Right lung (tissue), 5 donors: ENCODE results near the gene EHBP1. TPM values are rescaled to one million over a fixed set of nuclear protein-coding genes. Genes with fewer than 3 reads are reported as not detected.

Source experiments
- DNase-seq, 2 donors: peaks; one replicate each; pipeline ENCODE4 v3.0.0-alpha.2; 2013
- polyA plus RNA-seq, 5 donors: library from polyadenylated mRNA; unstranded; fragments of 120-200 nt; gene quantifications; one replicate each; pipeline versions ENCODE4 v1.2.1 to v1.2.3, GENCODE V29; 2013; ENCODE audit warnings: inconsistent platforms in 1 of 5, low replicate concordance in 1 of 5; ENCODE audit not compliant: insufficient read length in 5 of 5, insufficient read depth in 1 of 5

EHBP1 gene
- polyA plus RNA-seq, 5 donors: 30.5 to 48.4 (median 39.6) TPM

- no peak for DNase-seq
These were observed 345.0 kb downstream of the EHBP1 start, which contains the start of gene OTX1 for GRCh38 chr2:63050334-63051041. Gene OTX1 (plus strand): TSS chr2:63050830. CDS start chr2:63052991, 2,161 bp downstream.

- no peak for DNase-seq
These were observed 345.7 kb downstream of the EHBP1 start for GRCh38 chr2:63051042-63051794.

DNA sequence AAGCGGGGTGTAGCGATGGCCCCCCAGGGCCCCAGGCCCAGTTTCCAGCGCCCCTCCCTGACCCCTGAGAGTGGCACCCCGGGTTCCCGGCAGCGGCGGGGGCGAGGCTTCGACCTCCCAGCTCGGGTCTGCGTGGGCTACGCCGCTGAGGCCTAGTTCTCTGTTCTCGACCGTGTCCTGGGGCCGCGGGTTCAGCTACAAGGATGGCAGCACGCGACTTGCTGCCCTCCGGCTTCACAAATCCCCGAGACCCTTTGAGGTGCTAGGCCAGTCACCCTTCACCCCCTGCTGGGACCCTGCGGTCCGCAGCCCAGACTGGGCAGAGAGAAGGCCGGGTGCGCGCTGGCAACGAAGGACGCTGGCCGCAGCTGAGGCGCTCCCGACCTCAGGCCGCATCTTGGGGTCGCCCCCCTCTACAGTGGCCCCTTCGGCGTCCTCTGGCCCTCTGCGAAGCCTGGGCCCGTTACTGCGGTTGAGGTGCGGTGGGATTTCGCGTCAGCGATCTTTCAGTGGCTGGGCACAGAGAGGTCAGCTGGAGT is 346.4 kb downstream of the EHBP1 start:
- no peak for DNase-seq

- DNase-seq: no peak
These were observed 347.0 kb downstream of the EHBP1 start for GRCh38 chr2:63052411-63053080.

GRCh38 chr2:63053081-63053888 is 347.8 kb downstream of the EHBP1 start:
- no peak for DNase-seq

GRCh38 chr2:63053889-63054602 is 348.5 kb downstream of the EHBP1 start:
- no peak for DNase-seq

- DNase-seq: no peak
These were observed 349.3 kb downstream of the EHBP1 start for GRCh38 chr2:63054841-63055225.

GRCh38 chr2:63055226-63056106 is 350.0 kb downstream of the EHBP1 start:
- DNase-seq: no peak

- DNase-seq: no peak
These were observed 350.9 kb downstream of the EHBP1 start for GRCh38 chr2:63056107-63057050.

DNA sequence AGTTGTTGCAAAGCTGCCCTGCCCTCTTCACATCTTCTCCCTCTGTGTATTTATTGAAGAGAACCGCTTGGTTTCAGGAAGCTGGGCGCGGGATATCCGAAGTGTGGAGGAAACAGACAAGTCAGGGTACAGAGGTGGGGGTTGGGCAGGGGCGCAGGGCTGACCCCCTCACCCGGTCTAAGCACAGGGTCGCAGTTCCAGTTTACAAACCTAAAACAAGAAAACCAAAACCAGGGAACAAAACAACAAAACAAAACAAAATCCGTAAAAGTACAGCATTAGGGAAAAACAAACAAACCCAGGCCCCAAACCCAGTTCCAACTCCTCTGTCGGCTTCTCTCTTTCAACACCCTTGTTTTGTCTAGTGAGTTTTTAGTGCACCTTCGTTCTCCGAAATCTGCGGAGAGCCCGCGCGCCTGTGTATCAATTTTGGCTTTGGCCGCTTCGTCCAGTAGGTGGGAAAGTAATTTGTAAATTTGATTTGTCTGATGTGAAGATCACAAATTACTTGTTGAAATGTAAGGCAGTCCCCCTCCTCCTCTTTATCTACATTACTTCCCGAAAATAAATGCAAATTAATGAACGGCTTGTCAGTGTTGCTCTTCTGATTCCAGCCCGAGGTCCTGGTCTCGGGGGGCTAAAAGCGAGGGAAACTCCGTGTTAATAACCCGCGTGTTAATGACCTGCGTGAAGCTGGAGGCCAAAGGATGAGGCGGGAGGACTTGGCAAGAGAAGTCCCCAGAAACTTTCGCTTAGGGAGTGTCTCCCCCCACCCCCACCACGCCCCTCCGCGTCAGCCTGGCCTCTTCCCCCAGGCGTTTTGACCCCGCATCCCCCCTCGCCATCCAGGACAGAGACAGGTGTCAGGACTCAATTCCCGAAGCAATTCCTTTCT is 352.0 kb downstream of the EHBP1 start:
- no peak for DNase-seq

DNA sequence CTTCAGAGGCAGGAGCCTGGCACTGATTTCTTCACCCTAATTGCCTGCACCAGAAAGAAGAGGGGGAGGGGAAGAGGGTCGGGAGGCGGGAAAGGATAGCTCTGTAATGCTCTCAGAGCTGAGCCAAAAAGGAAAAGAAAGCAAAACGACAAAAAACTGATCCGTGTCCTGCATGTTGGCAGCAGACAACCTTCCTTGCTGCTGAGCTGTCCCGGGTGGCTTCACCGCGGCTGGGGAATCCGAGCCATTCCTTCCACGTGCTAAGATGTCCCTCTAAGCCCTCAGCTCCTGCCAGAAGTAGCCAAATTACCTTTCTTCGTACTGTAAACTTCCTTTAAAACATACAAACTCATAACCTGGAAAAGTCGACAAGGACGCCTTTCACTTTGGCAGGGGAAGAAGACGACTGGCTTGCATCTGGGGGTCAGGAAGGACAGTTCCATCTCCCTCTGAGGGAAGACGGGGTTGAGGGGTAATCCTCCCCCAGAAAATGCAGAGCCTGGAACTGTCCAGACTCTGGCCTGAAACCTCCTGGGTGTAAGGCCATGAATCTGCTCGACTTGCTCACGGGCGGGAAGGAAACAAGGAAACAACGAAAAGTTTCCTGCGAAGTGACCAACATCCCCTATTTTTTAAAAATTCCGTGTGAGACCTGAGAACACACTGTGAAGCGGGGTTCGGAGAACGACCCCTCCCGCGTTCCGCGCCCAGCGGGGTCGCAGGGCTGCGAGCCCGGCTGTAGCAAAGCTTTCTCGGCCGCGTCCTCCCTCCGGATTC is 352.8 kb downstream of the EHBP1 start:
- peak in 1 of 2 donors; percentile 65 for DNase-seq

- DNase-seq: no peak
These were observed 353.6 kb downstream of the EHBP1 start for GRCh38 chr2:63058921-63059792.

GRCh38 chr2:63059793-63060471 is 354.4 kb downstream of the EHBP1 start:
- peak in 1 of 2 donors; percentile 58 for DNase-seq

- DNase-seq: no peak
These were observed 355.0 kb downstream of the EHBP1 start for GRCh38 chr2:63060472-63060991.

- no peak for DNase-seq
These were observed 358.7 kb downstream of the EHBP1 start for GRCh38 chr2:63064197-63064596.
